ENCODE measurements around the gene PPT1. TPM values are rescaled to one million over a fixed set of nuclear protein-coding genes. Genes with fewer than 3 reads are reported as not detected.

Gene PPT1
- total RNA-seq, 1 experiment from 2014 or later = 107 TPM

DNA sequence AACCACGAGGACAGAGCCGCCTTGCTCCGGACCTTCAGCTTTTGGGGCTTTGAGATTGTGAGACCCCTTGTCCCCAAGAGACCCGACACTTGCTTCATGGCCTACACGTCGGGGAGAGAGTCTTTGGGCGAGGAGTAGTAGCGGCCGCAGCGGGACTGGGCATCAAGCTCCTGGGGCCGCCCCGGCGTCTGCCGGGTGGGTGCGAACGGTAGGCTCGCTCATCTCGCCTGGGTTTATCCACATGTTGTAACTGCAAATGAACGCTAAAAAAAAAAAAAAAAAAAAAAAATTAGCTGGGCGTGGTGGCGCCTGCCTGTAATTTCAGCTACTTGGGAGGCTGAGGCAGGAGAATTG, 36.2 kb upstream of the PPT1 start:
- Mint-ChIP-seq H3K27ac (no peak overlapping the region), H3K4me3 (no peak overlapping the region), H3K9me3 (no peaks in the 10 kb centered on the region), H3K4me1 (no peaks in the 10 kb centered on the region), H3K27me3 (ENCODE audit: low read depth) (peaks cover 4% of the 10 kb centered on the region), H3K36me3 (no peaks in the 10 kb centered on the region)
- ATAC-seq (no peak), DNase-seq (ENCODE audit: low spot score) (no peak)
- TF ChIP-seq CREM (CRISPR knock-in tag; IDR thresholded peaks at IDR 0.05) (no peak), PRRX2 (CRISPR knock-in tag; IDR thresholded peaks at IDR 0.05) (no peak), NFATC4 (CRISPR knock-in tag; IDR thresholded peaks at IDR 0.05) (no peak), TEAD4 (CRISPR knock-in tag; IDR thresholded peaks at IDR 0.05) (no peak), ZNF219 (CRISPR knock-in tag; IDR thresholded peaks at IDR 0.05; ENCODE audit: borderline replicate concordance) (no peak), ZNF232 (CRISPR knock-in tag; IDR thresholded peaks at IDR 0.05) (no peak)
- TF ChIP-seq, protein P1, sequence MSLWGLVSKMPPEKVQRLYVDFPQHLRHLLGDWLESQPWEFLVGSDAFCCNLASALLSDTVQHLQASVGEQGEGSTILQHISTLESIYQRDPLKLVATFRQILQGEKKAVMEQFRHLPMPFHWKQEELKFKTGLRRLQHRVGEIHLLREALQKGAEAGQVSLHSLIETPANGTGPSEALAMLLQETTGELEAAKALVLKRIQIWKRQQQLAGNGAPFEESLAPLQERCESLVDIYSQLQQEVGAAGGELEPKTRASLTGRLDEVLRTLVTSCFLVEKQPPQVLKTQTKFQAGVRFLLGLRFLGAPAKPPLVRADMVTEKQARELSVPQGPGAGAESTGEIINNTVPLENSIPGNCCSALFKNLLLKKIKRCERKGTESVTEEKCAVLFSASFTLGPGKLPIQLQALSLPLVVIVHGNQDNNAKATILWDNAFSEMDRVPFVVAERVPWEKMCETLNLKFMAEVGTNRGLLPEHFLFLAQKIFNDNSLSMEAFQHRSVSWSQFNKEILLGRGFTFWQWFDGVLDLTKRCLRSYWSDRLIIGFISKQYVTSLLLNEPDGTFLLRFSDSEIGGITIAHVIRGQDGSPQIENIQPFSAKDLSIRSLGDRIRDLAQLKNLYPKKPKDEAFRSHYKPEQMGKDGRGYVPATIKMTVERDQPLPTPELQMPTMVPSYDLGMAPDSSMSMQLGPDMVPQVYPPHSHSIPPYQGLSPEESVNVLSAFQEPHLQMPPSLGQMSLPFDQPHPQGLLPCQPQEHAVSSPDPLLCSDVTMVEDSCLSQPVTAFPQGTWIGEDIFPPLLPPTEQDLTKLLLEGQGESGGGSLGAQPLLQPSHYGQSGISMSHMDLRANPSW (CRISPR knock-in tag; conservative IDR thresholded peaks at IDR 0.05; ENCODE audit: low read depth) = no peak
- TF ChIP-seq, protein P2, sequence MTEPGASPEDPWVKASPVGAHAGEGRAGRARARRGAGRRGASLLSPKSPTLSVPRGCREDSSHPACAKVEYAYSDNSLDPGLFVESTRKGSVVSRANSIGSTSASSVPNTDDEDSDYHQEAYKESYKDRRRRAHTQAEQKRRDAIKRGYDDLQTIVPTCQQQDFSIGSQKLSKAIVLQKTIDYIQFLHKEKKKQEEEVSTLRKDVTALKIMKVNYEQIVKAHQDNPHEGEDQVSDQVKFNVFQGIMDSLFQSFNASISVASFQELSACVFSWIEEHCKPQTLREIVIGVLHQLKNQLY (CRISPR knock-in tag; IDR thresholded peaks at IDR 0.05) = no peak
- TF ChIP-seq, protein P3, sequence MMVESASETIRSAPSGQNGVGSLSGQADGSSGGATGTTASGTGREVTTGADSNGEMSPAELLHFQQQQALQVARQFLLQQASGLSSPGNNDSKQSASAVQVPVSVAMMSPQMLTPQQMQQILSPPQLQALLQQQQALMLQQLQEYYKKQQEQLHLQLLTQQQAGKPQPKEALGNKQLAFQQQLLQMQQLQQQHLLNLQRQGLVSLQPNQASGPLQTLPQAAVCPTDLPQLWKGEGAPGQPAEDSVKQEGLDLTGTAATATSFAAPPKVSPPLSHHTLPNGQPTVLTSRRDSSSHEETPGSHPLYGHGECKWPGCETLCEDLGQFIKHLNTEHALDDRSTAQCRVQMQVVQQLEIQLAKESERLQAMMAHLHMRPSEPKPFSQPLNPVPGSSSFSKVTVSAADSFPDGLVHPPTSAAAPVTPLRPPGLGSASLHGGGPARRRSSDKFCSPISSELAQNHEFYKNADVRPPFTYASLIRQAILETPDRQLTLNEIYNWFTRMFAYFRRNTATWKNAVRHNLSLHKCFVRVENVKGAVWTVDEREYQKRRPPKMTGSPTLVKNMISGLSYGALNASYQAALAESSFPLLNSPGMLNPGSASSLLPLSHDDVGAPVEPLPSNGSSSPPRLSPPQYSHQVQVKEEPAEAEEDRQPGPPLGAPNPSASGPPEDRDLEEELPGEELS (CRISPR knock-in tag; IDR thresholded peaks at IDR 0.05) = no peak
- TF ChIP-seq, protein P4, sequence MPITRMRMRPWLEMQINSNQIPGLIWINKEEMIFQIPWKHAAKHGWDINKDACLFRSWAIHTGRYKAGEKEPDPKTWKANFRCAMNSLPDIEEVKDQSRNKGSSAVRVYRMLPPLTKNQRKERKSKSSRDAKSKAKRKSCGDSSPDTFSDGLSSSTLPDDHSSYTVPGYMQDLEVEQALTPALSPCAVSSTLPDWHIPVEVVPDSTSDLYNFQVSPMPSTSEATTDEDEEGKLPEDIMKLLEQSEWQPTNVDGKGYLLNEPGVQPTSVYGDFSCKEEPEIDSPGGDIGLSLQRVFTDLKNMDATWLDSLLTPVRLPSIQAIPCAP (CRISPR knock-in tag; IDR thresholded peaks at IDR 0.05) = no peak
- TF ChIP-seq, protein P5, sequence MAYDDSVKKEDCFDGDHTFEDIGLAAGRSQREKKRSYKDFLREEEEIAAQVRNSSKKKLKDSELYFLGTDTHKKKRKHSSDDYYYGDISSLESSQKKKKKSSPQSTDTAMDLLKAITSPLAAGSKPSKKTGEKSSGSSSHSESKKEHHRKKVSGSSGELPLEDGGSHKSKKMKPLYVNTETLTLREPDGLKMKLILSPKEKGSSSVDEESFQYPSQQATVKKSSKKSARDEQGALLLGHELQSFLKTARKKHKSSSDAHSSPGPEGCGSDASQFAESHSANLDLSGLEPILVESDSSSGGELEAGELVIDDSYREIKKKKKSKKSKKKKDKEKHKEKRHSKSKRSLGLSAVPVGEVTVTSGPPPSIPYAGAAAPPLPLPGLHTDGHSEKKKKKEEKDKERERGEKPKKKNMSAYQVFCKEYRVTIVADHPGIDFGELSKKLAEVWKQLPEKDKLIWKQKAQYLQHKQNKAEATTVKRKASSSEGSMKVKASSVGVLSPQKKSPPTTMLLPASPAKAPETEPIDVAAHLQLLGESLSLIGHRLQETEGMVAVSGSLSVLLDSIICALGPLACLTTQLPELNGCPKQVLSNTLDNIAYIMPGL (CRISPR knock-in tag; IDR thresholded peaks at IDR 0.05) = no peak
- TF ChIP-seq, protein P6, sequence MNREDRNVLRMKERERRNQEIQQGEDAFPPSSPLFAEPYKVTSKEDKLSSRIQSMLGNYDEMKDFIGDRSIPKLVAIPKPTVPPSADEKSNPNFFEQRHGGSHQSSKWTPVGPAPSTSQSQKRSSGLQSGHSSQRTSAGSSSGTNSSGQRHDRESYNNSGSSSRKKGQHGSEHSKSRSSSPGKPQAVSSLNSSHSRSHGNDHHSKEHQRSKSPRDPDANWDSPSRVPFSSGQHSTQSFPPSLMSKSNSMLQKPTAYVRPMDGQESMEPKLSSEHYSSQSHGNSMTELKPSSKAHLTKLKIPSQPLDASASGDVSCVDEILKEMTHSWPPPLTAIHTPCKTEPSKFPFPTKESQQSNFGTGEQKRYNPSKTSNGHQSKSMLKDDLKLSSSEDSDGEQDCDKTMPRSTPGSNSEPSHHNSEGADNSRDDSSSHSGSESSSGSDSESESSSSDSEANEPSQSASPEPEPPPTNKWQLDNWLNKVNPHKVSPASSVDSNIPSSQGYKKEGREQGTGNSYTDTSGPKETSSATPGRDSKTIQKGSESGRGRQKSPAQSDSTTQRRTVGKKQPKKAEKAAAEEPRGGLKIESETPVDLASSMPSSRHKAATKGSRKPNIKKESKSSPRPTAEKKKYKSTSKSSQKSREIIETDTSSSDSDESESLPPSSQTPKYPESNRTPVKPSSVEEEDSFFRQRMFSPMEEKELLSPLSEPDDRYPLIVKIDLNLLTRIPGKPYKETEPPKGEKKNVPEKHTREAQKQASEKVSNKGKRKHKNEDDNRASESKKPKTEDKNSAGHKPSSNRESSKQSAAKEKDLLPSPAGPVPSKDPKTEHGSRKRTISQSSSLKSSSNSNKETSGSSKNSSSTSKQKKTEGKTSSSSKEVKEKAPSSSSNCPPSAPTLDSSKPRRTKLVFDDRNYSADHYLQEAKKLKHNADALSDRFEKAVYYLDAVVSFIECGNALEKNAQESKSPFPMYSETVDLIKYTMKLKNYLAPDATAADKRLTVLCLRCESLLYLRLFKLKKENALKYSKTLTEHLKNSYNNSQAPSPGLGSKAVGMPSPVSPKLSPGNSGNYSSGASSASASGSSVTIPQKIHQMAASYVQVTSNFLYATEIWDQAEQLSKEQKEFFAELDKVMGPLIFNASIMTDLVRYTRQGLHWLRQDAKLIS (CRISPR knock-in tag; IDR thresholded peaks at IDR 0.05; ENCODE audit: borderline replicate concordance) = no peak
- TF ChIP-seq, protein P7, sequence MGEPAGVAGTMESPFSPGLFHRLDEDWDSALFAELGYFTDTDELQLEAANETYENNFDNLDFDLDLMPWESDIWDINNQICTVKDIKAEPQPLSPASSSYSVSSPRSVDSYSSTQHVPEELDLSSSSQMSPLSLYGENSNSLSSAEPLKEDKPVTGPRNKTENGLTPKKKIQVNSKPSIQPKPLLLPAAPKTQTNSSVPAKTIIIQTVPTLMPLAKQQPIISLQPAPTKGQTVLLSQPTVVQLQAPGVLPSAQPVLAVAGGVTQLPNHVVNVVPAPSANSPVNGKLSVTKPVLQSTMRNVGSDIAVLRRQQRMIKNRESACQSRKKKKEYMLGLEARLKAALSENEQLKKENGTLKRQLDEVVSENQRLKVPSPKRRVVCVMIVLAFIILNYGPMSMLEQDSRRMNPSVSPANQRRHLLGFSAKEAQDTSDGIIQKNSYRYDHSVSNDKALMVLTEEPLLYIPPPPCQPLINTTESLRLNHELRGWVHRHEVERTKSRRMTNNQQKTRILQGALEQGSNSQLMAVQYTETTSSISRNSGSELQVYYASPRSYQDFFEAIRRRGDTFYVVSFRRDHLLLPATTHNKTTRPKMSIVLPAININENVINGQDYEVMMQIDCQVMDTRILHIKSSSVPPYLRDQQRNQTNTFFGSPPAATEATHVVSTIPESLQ (CRISPR knock-in tag; IDR thresholded peaks at IDR 0.05) = no peak
- POLR2A ChIA-PET = interaction anchor here (0.7 kb wide), 1 partner anchor 113 kb away, joined by 4 read pairs; no protein-coding TSS in a partner anchor
- CTCF ChIA-PET = interaction anchor here (3.5 kb wide), 1 partner anchor 11 kb away, joined by 27 read pairs; no protein-coding TSS in a partner anchor
